ENCODE measurements around the gene PTPN14.

PTPN14 gene

GRCh38 chr1:214567481-214567980, 16.1 kb upstream of the PTPN14 start:
- DNase-seq = no peak

- DNase-seq = no peak
These were observed 15.0 kb upstream of the PTPN14 start for GRCh38 chr1:214566158-214567104.

GRCh38 chr1:214565310-214565709, 13.9 kb upstream of the PTPN14 start:
- DNase-seq = no peak

GRCh38 chr1:214563881-214564280, 12.5 kb upstream of the PTPN14 start:
- no peak for DNase-seq

- no peak for DNase-seq
These were observed 6.7 kb upstream of the PTPN14 start for GRCh38 chr1:214557952-214558735.

- DNase-seq = no peak
These were observed 1.8 kb upstream of the PTPN14 start for GRCh38 chr1:214553142-214553710.

GRCh38 chr1:214552174-214552608, 789 bp upstream of the PTPN14 start:
- DNase-seq = no peak

GRCh38 chr1:214550857-214551435, 456 bp downstream of the PTPN14 start:
- DNase-seq = no peak

GRCh38 chr1:214550013-214550856, 1.2 kb downstream of the PTPN14 start:
- DNase-seq = no peak

GRCh38 chr1:214549604-214550003, 1.8 kb downstream of the PTPN14 start:
- no peak for DNase-seq

GRCh38 chr1:214548988-214549387, 2.4 kb downstream of the PTPN14 start:
- no peak for DNase-seq

- no peak for DNase-seq
These were observed 3.1 kb downstream of the PTPN14 start for GRCh38 chr1:214548271-214548670.

- DNase-seq = no peak
These were observed 3.7 kb downstream of the PTPN14 start for GRCh38 chr1:214547747-214548146.

GRCh38 chr1:214546886-214547641, 4.3 kb downstream of the PTPN14 start:
- DNase-seq = no peak

GRCh38 chr1:214546084-214546483, 5.3 kb downstream of the PTPN14 start:
- no peak for DNase-seq

- DNase-seq = no peak
These were observed 6.1 kb downstream of the PTPN14 start for GRCh38 chr1:214545293-214545692.

- no peak for DNase-seq
These were observed 6.6 kb downstream of the PTPN14 start for GRCh38 chr1:214544791-214545190.

- DNase-seq = no peak
These were observed 8.9 kb downstream of the PTPN14 start for GRCh38 chr1:214542275-214543199.

GRCh38 chr1:214541693-214542092, 9.7 kb downstream of the PTPN14 start:
- DNase-seq = no peak

- DNase-seq = no peak
These were observed 10.2 kb downstream of the PTPN14 start for GRCh38 chr1:214541206-214541605.
